RWPE1 (cell line): Measurements from ENCODE around the gene SPINK2.

Experiments used
- CTCF ChIA-PET: fragments of 350-600 bp; sonication (Branson Sonifier 250); formaldehyde crosslinking; extraction: SDS; loops from one replicate; lab custom pipeline; 2021; lab: Yijun Ruan, JAX
- POLR2A ChIA-PET: fragments of 400-600 bp; formaldehyde crosslinking; extraction: SDS; loops from one replicate; lab custom pipeline; 2020; ENCODE audit warnings: antibody characterized with exemption; ENCODE audit not compliant: low non-redundant PET; lab: Yijun Ruan, JAX
- DNase-seq: peaks from one replicate; pipeline ENCODE4 v3.0.0; 2012; ENCODE audit warnings: low spot score
- H3K27ac ChIP-seq: fragments of 450-650 bp; 2 replicates; pipeline ENCODE4 v1.5.1; 2017
- CTCF ChIP-seq: fragments of 450-650 bp; conservative IDR thresholded peaks from 2 replicates; pipeline ENCODE4 v1.5.1; 2017; ENCODE audit warnings: low read depth, mild to moderate bottlenecking

The SPINK2 gene

GRCh38 chr4:56857601-56858309 is 36.3 kb upstream of the SPINK2 start:
- ChIA-PET POLR2A (no interaction called here), CTCF (interaction anchor here (0.6 kb wide), 2 partner anchors 16 to 725 kb away, joined by 3 read pairs; no protein-coding TSS in a partner anchor)
- no peak for DNase-seq

GRCh38 chr4:56856656-56857055 is 35.2 kb upstream of the SPINK2 start:
- POLR2A ChIA-PET, result no interaction called here
- TF ChIP-seq CTCF, result no peak
- no peak for DNase-seq
- CTCF ChIA-PET, result interaction anchor here (0.5 kb wide), 1 partner anchor 52 kb away, joined by 4 read pairs; no protein-coding TSS in a partner anchor
- no peak overlapping the region for H3K27ac ChIP-seq

More at GRCh38 chr4:56857601-56858309, 36.3 kb upstream of the SPINK2 start:
- no peak overlapping the region for H3K27ac ChIP-seq
- no peak for TF ChIP-seq CTCF

GRCh38 chr4:56850910-56851309 is 29.4 kb upstream of the SPINK2 start:
- DNase-seq, result no peak
- CTCF ChIA-PET, result no interaction called here
- POLR2A ChIA-PET, result no interaction called here
- TF ChIP-seq CTCF, result no peak
- H3K27ac ChIP-seq, result no peak overlapping the region

GRCh38 chr4:56844802-56845580 is 23.5 kb upstream of the SPINK2 start:
- POLR2A ChIA-PET, result no interaction called here
- CTCF ChIA-PET, result interaction anchor here (0.6 kb wide), 2 partner anchors 93 to 715 kb away, joined by 3 to 5 read pairs; no protein-coding TSS in a partner anchor
- no peak for TF ChIP-seq CTCF
- H3K27ac ChIP-seq, result no peak overlapping the region
- DNase-seq, result no peak

- DNase-seq, result no peak
- CTCF ChIA-PET, result interaction anchor here (0.6 kb wide), 1 partner anchor 1667 kb away, joined by 3 read pairs; no protein-coding TSS in a partner anchor
- no peak for TF ChIP-seq CTCF
- POLR2A ChIA-PET, result interaction anchor here (0.6 kb wide), 1 partner anchor 23 kb away, joined by 3 read pairs; no protein-coding TSS in a partner anchor
- H3K27ac ChIP-seq, result no peak overlapping the region
Measured at GRCh38 chr4:56843421-56843899, 22.0 kb upstream of the SPINK2 start.

GRCh38 chr4:56840559-56840958 is 19.1 kb upstream of the SPINK2 start:
- DNase-seq, result no peak
- no peak for TF ChIP-seq CTCF
- ChIA-PET CTCF (no interaction called here), POLR2A (interaction anchor here (0.6 kb wide), 1 partner anchor 93 kb away, joined by 3 read pairs; no protein-coding TSS in a partner anchor)
- H3K27ac ChIP-seq, result no peak overlapping the region
